A549 (cell line): ENCODE data around the gene STX8. TPM values are rescaled to one million over a fixed set of nuclear protein-coding genes. Genes with fewer than 3 reads are reported as not detected.
A peak's percentile ranks its signal among the peaks of the same experiment; 100 is the strongest.

Experiments
- ATAC-seq, 2 experiments: fragments of 200-7000 bp in 1 of 2; fragments of >200 bp in 1 of 2; cut with Nextera tagmentation in 1 of 2; cut with Tn5 transposase in 1 of 2; 3 replicates each; pipeline versions ENCODE4 v1.8.0 to v1.9.1; 2018 to 2020; ENCODE audit warnings: mild to moderate bottlenecking in 1 of 2, moderate library complexity in 1 of 2
- CTCF ChIA-PET: fragments of 300-600 bp; sonication (Branson Sonifier 250); formaldehyde crosslinking; extraction: SDS; loops from one replicate; lab custom pipeline; 2021; ENCODE audit warnings: antibody characterized with exemption, inconsistent platforms; lab: Yijun Ruan, JAX
- POLR2A ChIA-PET: fragments of 350-600 bp; formaldehyde crosslinking; extraction: SDS; loops from one replicate; lab custom pipeline; 2021; ENCODE audit warnings: antibody characterized with exemption, inconsistent platforms; lab: Yijun Ruan, JAX
- DNase-seq, 2 experiments: peaks; one replicate each; pipeline versions ENCODE4 v3.0.0 to v3.0.0-alpha.2; 2011 to 2016; ENCODE audit warnings: low read depth in 1 of 2, low spot score in 1 of 2
- FAIRE-seq: peaks from 2 replicates; lab custom pipeline; 2011; peaks lifted over from hg19 to GRCh38; lab: Jason Lieb, UNC
- H3K27ac ChIP-seq, 2 experiments: fragments of >200 bp; sonication (Bioruptor Twin); formaldehyde crosslinking; 3 replicates each; pipeline ENCODE4 v1.5.1; 2016 to 2017
- H3K4me1 ChIP-seq: fragments of >200 bp; sonication (Bioruptor Twin); formaldehyde crosslinking; 3 replicates; pipeline ENCODE4 v1.6.1; 2016
- H3K4me2 ChIP-seq: fragments of >200 bp; sonication (Bioruptor Twin); formaldehyde crosslinking; 3 replicates; pipeline ENCODE4 v1.6.1; 2016
- H3K4me3 ChIP-seq: fragments of >200 bp; sonication (Bioruptor Twin); formaldehyde crosslinking; 3 replicates; pipeline ENCODE4 v1.5.1; 2016
- H3K9me3 ChIP-seq: fragments of >200 bp; sonication (Bioruptor Twin); formaldehyde crosslinking; 3 replicates; pipeline ENCODE4 v1.6.1; 2016
- BHLHE40 ChIP-seq: IDR thresholded peaks from 2 replicates; pipeline ENCODE4 v1.6.1; 2012; ENCODE audit warnings: low read depth, low read length, inconsistent platforms
- CBX2 ChIP-seq: fragments of 200-600 bp; sonication (generic); IDR thresholded peaks from 2 replicates; pipeline ENCODE4 v1.6.1; 2016; ENCODE audit warnings: low read depth, mild to moderate bottlenecking, borderline replicate concordance
- CEBPB ChIP-seq, 2 experiments: fragments of >200 bp in 1 of 2; sonication (Bioruptor Twin) in 1 of 2; formaldehyde crosslinking in 1 of 2; IDR thresholded peaks; 2 replicates each; pipeline ENCODE4 v1.6.1; 2012 to 2016
- CTCF ChIP-seq: fragments of >200 bp; sonication (Bioruptor Twin); formaldehyde crosslinking; IDR thresholded peaks from 3 replicates; pipeline ENCODE4 v1.5.1; 2016
- EP300 ChIP-seq, 2 experiments: fragments of >200 bp; sonication (Bioruptor Twin); formaldehyde crosslinking; IDR thresholded peaks; 2 replicates in 1 of 2; 3 replicates in 1 of 2; pipeline ENCODE4 v1.6.1; 2016 to 2017
- ESRRA ChIP-seq: fragments of 150-350 bp; IDR thresholded peaks from 2 replicates; pipeline ENCODE4 v1.6.1; 2014; ENCODE audit warnings: mild to moderate bottlenecking, low read length, borderline replicate concordance
- FOXS1 ChIP-seq: fragments of 250-450 bp; sonication (Bioruptor Pico); IDR thresholded peaks from 2 replicates; pipeline ENCODE4 v1.5.0; 2020; ENCODE audit warnings: mild to moderate bottlenecking, moderate library complexity
- HDAC2 ChIP-seq: fragments of 200-600 bp; sonication (generic); IDR thresholded peaks from 2 replicates; pipeline ENCODE4 v1.6.1; 2016
- HEYL ChIP-seq: fragments of 250-450 bp; sonication (Bioruptor Pico); IDR thresholded peaks from 2 replicates; pipeline ENCODE4 v1.8.0; 2021; ENCODE audit warnings: mild to moderate bottlenecking, moderate library complexity
- JUN ChIP-seq, 2 experiments: fragments of >200 bp; sonication (Bioruptor Twin); formaldehyde crosslinking; IDR thresholded peaks; 2 replicates in 1 of 2; 3 replicates in 1 of 2; pipeline ENCODE4 v1.6.1; 2016 to 2017
- KDM1A ChIP-seq: fragments of 200-600 bp; sonication (generic); IDR thresholded peaks from 2 replicates; pipeline ENCODE4 v1.6.1; 2016; ENCODE audit warnings: low read depth, mild to moderate bottlenecking
- NFE2L2 ChIP-seq: fragments of 150-350 bp; conservative IDR thresholded peaks from 2 replicates; pipeline ENCODE4 v1.6.1; 2014; ENCODE audit warnings: low read length
- PBX3 ChIP-seq: IDR thresholded peaks from 2 replicates; pipeline ENCODE4 v1.6.1; 2012
- POLR2AphosphoS2 ChIP-seq: conservative IDR thresholded peaks from 2 replicates; pipeline ENCODE4 v1.6.1; 2012; ENCODE audit warnings: low read length, improper control_type of control experiment, inconsistent platforms
- RAD21 ChIP-seq, 2 experiments: fragments of >200 bp in 1 of 2; sonication (Bioruptor Twin) in 1 of 2; formaldehyde crosslinking in 1 of 2; IDR thresholded peaks in 1 of 2; conservative IDR thresholded peaks in 1 of 2; 2 replicates in 1 of 2; 3 replicates in 1 of 2; pipeline ENCODE4 v1.6.1; 2012 to 2018; ENCODE audit warnings: inconsistent platforms in 1 of 2
- RARB ChIP-seq: fragments of 250-450 bp; sonication (Bioruptor Pico); IDR thresholded peaks from 2 replicates; pipeline ENCODE4 v1.8.0; 2021; ENCODE audit warnings: mild to moderate bottlenecking, moderate library complexity
- RFX5 ChIP-seq: fragments of 450-650 bp; IDR thresholded peaks from 2 replicates; pipeline ENCODE4 v1.7.1; 2014; ENCODE audit warnings: antibody characterized with exemption, mild to moderate bottlenecking, moderate library complexity
- RNF2 ChIP-seq: fragments of 200-600 bp; sonication (generic); IDR thresholded peaks from 2 replicates; pipeline ENCODE4 v1.6.1; 2016; ENCODE audit warnings: low read depth, mild to moderate bottlenecking, antibody characterized with exemption, moderate library complexity, borderline replicate concordance
- SREBF2 ChIP-seq: fragments of 450-650 bp; IDR thresholded peaks from 2 replicates; pipeline ENCODE4 v1.6.1; 2014; ENCODE audit warnings: mild to moderate bottlenecking, moderate library complexity
- TFCP2L1 ChIP-seq: fragments of 250-450 bp; sonication (Bioruptor Pico); IDR thresholded peaks from 2 replicates; pipeline ENCODE4 v1.5.0; 2021; ENCODE audit warnings: mild to moderate bottlenecking
- WGBS: methylation state at CpG from one replicate; pipeline ENCODE4 v1.1.6; 2017; ENCODE audit errors: missing lambda C conversion rate; 5-methylcytosine and 5-hydroxymethylcytosine counted together
- polyA plus RNA-seq, 4 experiments: library from polyadenylated mRNA; depleted of rRNA in 3 of 4; stranded (reverse); fragments of >200 nt; fragmentation: RNase III in 1 of 4; extraction: RNeasy Plus Mini Kit Qiagen cat#74134 plus additional on column Dnase treatment in 1 of 4; gene quantifications; 2 replicates in 3 of 4; 3 replicates in 1 of 4; pipeline ENCODE4 v1.2.3, GENCODE V29; 2011 to 2017
- TF ChIP-seq, protein P1 (sequence below): fragments of >200 bp; sonication (Bioruptor Twin); formaldehyde crosslinking; IDR thresholded peaks from 2 replicates; pipeline ENCODE4 v1.6.1; 2016

The STX8 gene
- polyA plus RNA-seq, 2 of the 4 experiments (the other 2 are of a cell fraction): 93.6 to 168 TPM

GRCh38 chr17:9298776-9299295, 276.8 kb downstream of the STX8 start:
- no peak for DNase-seq
- Histone ChIP-seq H3K4me3 (no peak overlapping the region), H3K4me2 (no peak overlapping the region), H3K27ac (no peak overlapping the region), H3K4me1 (no peaks in the 10 kb centered on the region), H3K9me3 (no peaks in the 10 kb centered on the region)
- ATAC-seq: peak in 1 of 2 experiments; percentile 43; a peak in 2 of 6 replicates
- ChIA-PET CTCF (interaction anchor here (1.4 to 2.4 kb wide), 2 partner anchors 12 to 223 kb away, joined by 3 to 6 read pairs; no protein-coding TSS in a partner anchor), POLR2A (no interaction called here)
- peak; percentile 67 for FAIRE-seq
- 72% methylated on average over 5 of the region's 5 CpGs for WGBS
- no peak for TF ChIP-seq KDM1A
- 0 out of 5 replicates have a peak, but pooled peaks of 1 of the 2 experiments have one; percentile 14 for TF ChIP-seq RAD21 (conservative IDR thresholded peaks at IDR 0.05 in 1 of 2, IDR thresholded peaks at IDR 0.05 in 1 of 2)
- TF ChIP-seq CBX2: no peak

DNA sequence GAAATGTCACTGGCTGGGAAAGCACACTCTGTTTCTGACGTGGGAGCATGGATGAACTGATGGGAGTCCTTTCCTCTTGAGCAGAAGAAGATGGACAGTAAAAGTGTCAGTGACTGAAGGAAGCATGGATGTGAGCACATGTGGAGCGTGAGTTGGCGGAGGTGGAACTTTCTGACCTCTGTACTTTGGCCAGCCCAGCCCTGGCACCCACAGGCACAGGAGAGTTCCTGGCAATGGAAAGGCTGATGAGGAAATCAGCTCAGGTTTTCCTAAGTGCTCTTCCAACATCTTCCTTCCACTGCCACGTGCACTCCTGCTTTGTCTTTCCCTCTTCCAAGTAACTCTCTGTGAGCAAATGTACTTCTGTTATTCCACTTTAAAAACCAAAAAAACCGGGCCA, 277.5 kb downstream of the STX8 start:
- no peak for ATAC-seq
- H3K9me3 ChIP-seq: no peaks in the 10 kb centered on the region
- no peak overlapping the region for H3K27ac ChIP-seq
- POLR2A ChIA-PET: no interaction called here
- no peak overlapping the region for H3K4me3 ChIP-seq
- no peak for DNase-seq
- FAIRE-seq: no peak
- WGBS: 78% methylated on average over 5 of the region's 5 CpGs
- H3K4me1 ChIP-seq: no peaks in the 10 kb centered on the region
- CTCF ChIA-PET: interaction anchor here (0.5 to 2.4 kb wide), 4 partner anchors 20 to 263 kb away, joined by 3 to 6 read pairs (median 4); no protein-coding TSS in a partner anchor
- H3K4me2 ChIP-seq: no peak overlapping the region
- TF ChIP-seq RNF2: no peak
- no peak for TF ChIP-seq POLR2AphosphoS2
- no peak for TF ChIP-seq SREBF2
- TF ChIP-seq BHLHE40: no peak
- TF ChIP-seq HEYL (CRISPR knock-in tag): no peak
- no peak for TF ChIP-seq PBX3
- TF ChIP-seq NFE2L2: no peak
- no peak for TF ChIP-seq TFCP2L1 (CRISPR knock-in tag)
- TF ChIP-seq ESRRA: no peak
- no peak for TF ChIP-seq CEBPB (IDR thresholded peaks at IDR 0.05)

- Histone ChIP-seq H3K4me1 (no peaks in the 10 kb centered on the region), H3K4me3 (no peak overlapping the region), H3K4me2 (no peak overlapping the region)
- no peak for DNase-seq
- POLR2A ChIA-PET: no interaction called here
- WGBS: 86% methylated on average over 4 of the region's 4 CpGs
- no peak for TF ChIP-seq HDAC2
- TF ChIP-seq FOXS1 (CRISPR knock-in tag): no peak
- no peak for TF ChIP-seq RARB (CRISPR knock-in tag)
- no peak for TF ChIP-seq EP300 (IDR thresholded peaks at IDR 0.05)
- TF ChIP-seq, all 56 proteins: peak for 0
- ATAC-seq (no peak), FAIRE-seq (no peak)
- CTCF ChIA-PET: interaction anchor here (1.5 kb wide), 1 partner anchor 227 kb away, joined by 3 read pairs; no protein-coding TSS in a partner anchor
- no peaks in the 10 kb centered on the region for H3K9me3 ChIP-seq
- no peak overlapping the region for H3K27ac ChIP-seq
These were observed 280.9 kb downstream of the STX8 start for GRCh38 chr17:9294661-9295210.

DNA sequence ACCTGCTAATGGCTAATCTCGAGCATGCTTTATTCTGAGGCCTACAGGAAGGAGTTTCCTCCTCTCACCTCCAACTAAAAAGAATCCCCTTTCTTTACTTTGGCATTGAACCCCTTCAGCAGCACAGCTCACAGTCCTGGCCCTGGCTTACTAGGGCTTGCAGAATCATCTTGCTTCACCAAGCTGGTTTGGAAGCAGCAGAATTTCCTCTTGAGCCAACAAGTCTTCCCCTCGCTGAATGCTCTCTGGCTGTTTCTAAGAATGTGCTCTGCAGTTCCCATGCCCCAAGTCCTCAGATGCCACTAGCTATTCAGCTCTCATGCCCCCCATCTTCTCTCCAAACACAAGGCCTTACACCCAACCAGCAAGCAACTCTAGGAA, 283.1 kb downstream of the STX8 start:
- ChIA-PET POLR2A (no interaction called here), CTCF (interaction anchor here (0.6 to 2.7 kb wide), 26 partner anchors 9 to 398 kb away, joined by 3 to 16 read pairs (median 4); no protein-coding TSS in a partner anchor)
- ATAC-seq (peak in 1 of 2 experiments; percentile 23; a peak in 1 of 6 replicates), DNase-seq (no peak)
- no peak overlapping the region for H3K4me3 ChIP-seq
- H3K27ac ChIP-seq: no peak overlapping the region
- TF ChIP-seq POLR2AphosphoS2: no peak
- TF ChIP-seq JUN (IDR thresholded peaks at IDR 0.05): no peak
- no peak for TF ChIP-seq RFX5
- no peak for TF ChIP-seq RAD21 (conservative IDR thresholded peaks at IDR 0.05 in 1 of 2, IDR thresholded peaks at IDR 0.05 in 1 of 2)
- TF ChIP-seq RNF2: no peak
- no peak for TF ChIP-seq CTCF
- TF ChIP-seq, protein P1, sequence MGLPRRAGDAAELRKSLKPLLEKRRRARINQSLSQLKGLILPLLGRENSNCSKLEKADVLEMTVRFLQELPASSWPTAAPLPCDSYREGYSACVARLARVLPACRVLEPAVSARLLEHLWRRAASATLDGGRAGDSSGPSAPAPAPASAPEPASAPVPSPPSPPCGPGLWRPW: no peak
- TF ChIP-seq, all 56 proteins: peak for 0
- no peaks in the 10 kb centered on the region for H3K9me3 ChIP-seq
- no peak overlapping the region for H3K4me2 ChIP-seq
- FAIRE-seq: no peak
- no peaks in the 10 kb centered on the region for H3K4me1 ChIP-seq
- 92% methylated on average over 2 of the region's 2 CpGs for WGBS
